A673 (cell line): ENCODE data around the gene RHBDL2.

Experiments
- EZH2 ChIP-seq: fragments of 200-600 bp; sonication (generic); IDR thresholded peaks from 2 replicates; pipeline ENCODE4 v1.6.1; 2017; ENCODE audit warnings: borderline replicate concordance, low read depth, mild to moderate bottlenecking, mixed read lengths, antibody characterized with exemption, low read length; ENCODE audit not compliant: poor library complexity, severe bottlenecking
- TF ChIP-seq, protein P1 (sequence below): fragments of 300-800, 200-600 bp; sonication (generic); conservative IDR thresholded peaks from 2 replicates; pipeline ENCODE4 v1.5.1; 2017; ENCODE audit warnings: low read depth, mild to moderate bottlenecking, antibody characterized with exemption, low read length, moderate library complexity, mixed read lengths

DNA sequence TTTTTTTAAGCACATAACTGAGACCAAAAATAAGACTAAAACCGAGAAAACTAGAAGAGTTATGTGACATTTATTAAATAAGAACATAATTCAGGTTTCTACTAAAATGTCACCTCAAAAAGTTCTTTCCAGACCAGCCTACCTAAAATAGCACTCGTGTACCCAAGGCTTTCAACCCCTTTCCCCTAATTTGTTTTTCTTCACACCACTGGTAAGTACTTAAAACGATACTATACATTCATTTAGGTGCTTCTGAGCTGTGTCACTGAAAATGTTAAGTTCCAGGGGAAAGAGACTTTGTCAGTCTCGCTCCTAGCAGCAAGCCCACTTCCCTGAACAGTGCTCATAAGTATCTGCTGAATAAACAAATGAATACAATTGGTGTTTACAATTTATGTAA is 88.8 kb downstream of the RHBDL2 start:
- no peak for TF ChIP-seq EZH2
- TF ChIP-seq, protein P1, sequence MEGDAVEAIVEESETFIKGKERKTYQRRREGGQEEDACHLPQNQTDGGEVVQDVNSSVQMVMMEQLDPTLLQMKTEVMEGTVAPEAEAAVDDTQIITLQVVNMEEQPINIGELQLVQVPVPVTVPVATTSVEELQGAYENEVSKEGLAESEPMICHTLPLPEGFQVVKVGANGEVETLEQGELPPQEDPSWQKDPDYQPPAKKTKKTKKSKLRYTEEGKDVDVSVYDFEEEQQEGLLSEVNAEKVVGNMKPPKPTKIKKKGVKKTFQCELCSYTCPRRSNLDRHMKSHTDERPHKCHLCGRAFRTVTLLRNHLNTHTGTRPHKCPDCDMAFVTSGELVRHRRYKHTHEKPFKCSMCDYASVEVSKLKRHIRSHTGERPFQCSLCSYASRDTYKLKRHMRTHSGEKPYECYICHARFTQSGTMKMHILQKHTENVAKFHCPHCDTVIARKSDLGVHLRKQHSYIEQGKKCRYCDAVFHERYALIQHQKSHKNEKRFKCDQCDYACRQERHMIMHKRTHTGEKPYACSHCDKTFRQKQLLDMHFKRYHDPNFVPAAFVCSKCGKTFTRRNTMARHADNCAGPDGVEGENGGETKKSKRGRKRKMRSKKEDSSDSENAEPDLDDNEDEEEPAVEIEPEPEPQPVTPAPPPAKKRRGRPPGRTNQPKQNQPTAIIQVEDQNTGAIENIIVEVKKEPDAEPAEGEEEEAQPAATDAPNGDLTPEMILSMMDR = no peak
